ENCODE data around the gene AMPD3.

Gene AMPD3

DNA sequence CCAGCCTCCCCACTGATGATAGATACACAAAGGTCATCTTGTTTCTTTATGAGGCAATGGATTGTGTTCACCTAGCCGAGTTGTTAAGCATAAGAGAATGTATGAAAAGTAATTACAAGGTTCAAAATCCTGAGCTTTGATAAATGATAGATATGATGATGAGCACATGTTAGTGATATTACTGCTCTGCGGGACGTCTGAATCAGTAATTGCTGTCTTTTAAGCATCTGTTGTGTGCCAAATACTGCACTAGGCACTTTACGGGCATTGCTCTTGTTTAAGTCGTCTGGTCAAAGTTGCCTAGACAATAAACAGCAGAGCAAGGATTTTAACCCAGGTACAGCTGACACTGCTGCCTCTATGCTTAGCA, 86.5 kb downstream of the AMPD3 start:
- TF ChIP-seq, protein P1, sequence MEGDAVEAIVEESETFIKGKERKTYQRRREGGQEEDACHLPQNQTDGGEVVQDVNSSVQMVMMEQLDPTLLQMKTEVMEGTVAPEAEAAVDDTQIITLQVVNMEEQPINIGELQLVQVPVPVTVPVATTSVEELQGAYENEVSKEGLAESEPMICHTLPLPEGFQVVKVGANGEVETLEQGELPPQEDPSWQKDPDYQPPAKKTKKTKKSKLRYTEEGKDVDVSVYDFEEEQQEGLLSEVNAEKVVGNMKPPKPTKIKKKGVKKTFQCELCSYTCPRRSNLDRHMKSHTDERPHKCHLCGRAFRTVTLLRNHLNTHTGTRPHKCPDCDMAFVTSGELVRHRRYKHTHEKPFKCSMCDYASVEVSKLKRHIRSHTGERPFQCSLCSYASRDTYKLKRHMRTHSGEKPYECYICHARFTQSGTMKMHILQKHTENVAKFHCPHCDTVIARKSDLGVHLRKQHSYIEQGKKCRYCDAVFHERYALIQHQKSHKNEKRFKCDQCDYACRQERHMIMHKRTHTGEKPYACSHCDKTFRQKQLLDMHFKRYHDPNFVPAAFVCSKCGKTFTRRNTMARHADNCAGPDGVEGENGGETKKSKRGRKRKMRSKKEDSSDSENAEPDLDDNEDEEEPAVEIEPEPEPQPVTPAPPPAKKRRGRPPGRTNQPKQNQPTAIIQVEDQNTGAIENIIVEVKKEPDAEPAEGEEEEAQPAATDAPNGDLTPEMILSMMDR (conservative IDR thresholded peaks at IDR 0.05): no peak
- H3K27ac ChIP-seq: peak overlapping the region; percentile 73

GRCh38 chr11:10542776-10543175, 87.7 kb downstream of the AMPD3 start:
- TF ChIP-seq, protein P1 (conservative IDR thresholded peaks at IDR 0.05): no peak
- H3K27ac ChIP-seq: no peak overlapping the region

GRCh38 chr11:10543782-10544181, 88.7 kb downstream of the AMPD3 start:
- no peak overlapping the region for H3K27ac ChIP-seq
- TF ChIP-seq, protein P1 (conservative IDR thresholded peaks at IDR 0.05): no peak

DNA sequence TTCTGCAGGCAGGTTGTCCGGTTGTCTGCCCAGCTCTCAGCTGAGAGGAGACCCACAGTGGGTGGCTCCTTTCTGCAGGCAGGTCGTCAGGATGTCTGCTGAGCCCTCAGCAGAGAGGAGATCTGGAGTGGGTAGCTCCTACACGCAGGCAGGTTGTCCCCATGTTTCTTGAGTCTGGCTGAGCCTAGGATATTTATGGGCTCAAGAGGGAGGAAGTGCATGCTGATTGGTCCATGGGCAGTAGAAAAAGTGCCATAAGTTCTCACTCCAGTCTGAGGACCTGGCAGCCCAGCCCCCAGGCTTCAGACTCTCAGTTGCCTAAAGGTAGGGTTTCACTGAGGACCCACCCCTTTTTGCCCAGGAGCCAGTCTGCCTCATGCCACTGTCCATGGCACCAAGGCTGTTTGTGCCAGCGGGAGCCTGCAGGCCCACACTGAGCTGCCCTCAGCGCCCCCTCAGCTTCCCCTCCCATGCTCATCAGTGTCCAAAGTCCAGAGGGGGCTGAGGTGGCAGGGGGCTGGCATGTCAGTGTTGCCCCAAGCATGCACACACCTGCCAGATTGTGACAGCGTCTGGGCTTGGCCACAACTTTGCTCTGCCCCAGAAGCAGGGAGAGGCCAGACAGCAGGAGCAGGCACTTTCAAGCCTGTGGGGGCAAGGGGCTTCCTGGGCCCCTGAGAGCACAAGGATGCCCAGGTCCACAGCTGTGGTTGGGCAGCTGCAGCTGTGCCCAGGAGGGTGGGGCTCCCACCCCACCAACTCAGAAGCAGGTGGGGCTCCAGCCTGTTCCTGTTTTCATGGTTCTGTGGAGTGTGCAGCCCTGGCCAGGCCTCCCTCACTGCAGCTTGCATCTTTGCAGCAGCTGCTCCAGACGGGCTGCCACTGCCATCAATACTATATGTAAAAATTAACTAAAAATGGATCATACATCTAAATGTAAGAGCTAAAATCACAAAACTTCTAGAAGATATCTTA, 89.7 kb downstream of the AMPD3 start:
- H3K27ac ChIP-seq: no peak overlapping the region
- TF ChIP-seq, protein P1 (conservative IDR thresholded peaks at IDR 0.05): no peak

GRCh38 chr11:10550503-10551289, 95.6 kb downstream of the AMPD3 start:
- no peak overlapping the region for H3K27ac ChIP-seq
- TF ChIP-seq, protein P1 (conservative IDR thresholded peaks at IDR 0.05): no peak

- TF ChIP-seq, protein P1 (conservative IDR thresholded peaks at IDR 0.05): no peak
- H3K27ac ChIP-seq: no peak overlapping the region
These were observed 96.2 kb downstream of the AMPD3 start for GRCh38 chr11:10551290-10551592.

GRCh38 chr11:10551845-10552352, 96.8 kb downstream of the AMPD3 start:
- no peak overlapping the region for H3K27ac ChIP-seq
- TF ChIP-seq, protein P1 (conservative IDR thresholded peaks at IDR 0.05): no peak
